Measurements from ENCODE around the gene ATAD3B. TPM values are rescaled to one million over a fixed set of nuclear protein-coding genes. Genes with fewer than 3 reads are reported as not detected.

The ATAD3B gene
- total RNA-seq, 4 donors from 2014 or later = 5.4 to 23.6 (median 11.2) TPM

DNA sequence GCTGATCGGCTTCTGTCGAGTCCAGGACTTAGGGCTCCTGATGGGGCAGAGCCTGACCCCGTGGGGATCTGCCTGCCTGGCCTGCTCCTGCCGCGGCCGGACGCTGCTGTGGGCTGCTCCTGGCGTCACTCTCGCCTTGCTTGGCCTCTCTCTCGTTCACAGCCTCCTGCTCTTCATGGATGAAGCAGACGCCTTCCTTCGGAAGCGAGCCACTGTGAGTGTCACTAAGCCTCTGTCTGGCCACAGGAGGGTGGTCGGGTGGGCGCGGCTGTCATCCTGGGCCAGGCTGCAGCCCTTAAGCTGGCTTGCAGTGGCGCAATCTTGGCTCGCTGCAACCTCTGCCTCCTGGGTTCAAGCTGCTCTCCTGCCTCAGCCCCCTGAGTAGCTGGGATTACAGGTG lies 16.1 kb downstream of the ATAD3B start:
- TF ChIP-seq, protein P1, sequence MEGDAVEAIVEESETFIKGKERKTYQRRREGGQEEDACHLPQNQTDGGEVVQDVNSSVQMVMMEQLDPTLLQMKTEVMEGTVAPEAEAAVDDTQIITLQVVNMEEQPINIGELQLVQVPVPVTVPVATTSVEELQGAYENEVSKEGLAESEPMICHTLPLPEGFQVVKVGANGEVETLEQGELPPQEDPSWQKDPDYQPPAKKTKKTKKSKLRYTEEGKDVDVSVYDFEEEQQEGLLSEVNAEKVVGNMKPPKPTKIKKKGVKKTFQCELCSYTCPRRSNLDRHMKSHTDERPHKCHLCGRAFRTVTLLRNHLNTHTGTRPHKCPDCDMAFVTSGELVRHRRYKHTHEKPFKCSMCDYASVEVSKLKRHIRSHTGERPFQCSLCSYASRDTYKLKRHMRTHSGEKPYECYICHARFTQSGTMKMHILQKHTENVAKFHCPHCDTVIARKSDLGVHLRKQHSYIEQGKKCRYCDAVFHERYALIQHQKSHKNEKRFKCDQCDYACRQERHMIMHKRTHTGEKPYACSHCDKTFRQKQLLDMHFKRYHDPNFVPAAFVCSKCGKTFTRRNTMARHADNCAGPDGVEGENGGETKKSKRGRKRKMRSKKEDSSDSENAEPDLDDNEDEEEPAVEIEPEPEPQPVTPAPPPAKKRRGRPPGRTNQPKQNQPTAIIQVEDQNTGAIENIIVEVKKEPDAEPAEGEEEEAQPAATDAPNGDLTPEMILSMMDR (IDR thresholded peaks at IDR 0.05; ENCODE audit: low read depth) = no peak

DNA sequence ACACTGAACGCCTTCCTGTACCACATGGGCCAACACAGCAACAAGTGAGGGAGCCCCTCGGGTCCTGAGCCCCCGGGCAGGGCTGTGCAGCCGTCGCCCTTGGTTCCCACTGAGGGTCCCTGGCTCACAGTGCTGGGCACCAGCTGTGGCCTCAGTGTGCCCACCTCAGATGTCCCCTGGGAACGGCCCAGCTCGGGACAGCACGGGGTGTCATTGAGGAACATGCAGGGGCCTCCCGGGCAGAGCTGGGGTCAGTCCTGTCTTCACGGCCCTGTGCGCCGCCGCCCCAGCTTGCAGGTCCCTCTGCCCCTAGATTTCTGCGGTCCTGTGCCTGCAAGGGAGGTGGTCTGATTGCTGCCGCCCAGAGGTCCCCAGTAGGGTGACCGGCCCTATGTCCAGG lies 17.7 kb downstream of the ATAD3B start:
- TF ChIP-seq, protein P1 (IDR thresholded peaks at IDR 0.05; ENCODE audit: low read depth) = no peak

DNA sequence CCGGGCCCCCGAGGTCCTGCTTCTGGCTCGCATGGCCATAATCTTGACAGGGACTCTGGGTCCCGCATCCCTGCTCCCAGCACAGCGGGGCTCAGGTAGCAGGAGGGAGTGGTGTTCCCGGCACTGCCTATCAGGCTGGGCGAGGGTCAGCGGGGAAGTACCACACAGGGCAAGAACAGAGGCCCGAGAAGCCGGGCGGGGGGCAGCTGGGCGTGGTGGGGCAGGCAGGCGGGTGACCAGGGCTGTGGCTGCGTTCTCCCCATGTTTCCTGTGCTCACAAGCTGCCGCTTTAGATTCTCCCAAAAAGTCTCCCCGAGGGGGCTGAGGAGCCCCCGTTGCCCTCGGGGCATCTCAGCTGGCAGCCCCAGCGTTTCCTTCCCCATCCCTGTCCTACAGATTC lies 18.3 kb downstream of the ATAD3B start:
- TF ChIP-seq, protein P1 (IDR thresholded peaks at IDR 0.05; ENCODE audit: low read depth) = no peak

DNA sequence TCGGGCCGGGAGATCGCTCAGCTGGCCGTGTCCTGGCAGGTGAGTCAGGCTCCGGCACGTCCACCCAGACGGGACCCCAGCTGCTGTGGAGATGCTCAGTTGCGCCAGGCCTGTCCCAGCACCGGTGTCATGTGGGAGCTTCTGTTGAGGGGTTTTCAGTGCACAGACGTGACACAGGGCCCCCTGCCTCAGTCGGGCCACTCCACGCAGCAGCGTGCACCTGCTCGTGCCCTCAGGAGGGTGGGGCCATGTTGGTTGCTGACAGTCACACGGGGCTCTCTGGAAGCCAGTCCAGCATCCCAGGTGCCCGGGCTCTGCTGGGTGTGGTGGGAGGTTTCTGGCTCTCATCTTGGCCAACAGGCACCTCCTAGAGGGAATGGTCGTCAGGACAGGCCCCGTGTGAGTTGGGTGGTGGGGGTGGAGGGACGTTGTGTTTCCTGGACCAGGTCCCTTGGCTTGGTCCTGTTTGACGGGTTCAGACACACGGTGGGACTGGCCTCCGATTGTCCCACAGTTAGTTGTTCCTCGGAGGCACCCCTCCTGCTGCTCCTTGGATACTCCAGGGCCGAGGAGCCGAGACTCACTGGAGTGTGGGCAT lies 19.2 kb downstream of the ATAD3B start:
- TF ChIP-seq, protein P1 (IDR thresholded peaks at IDR 0.05; ENCODE audit: low read depth) = no peak

DNA sequence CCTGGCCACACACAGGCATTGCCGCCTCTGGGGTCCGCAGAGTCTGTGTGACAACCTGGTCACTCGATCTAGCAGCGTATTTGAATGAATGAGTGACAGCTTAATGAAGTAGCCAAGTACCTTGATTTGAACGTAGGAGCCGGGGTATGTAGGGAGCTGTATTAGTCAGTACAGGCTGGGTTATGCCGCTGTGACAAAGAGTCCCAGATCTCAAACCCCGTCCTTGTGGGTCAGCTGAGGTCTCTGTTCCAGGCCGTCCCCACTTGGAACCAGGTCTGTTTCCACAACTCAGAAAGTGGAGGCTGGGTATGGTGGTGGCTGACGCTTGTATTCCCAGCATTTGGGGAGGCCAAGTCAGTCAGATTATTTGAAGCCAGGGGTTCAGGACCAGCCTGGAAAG lies 20.0 kb downstream of the ATAD3B start:
- TF ChIP-seq, protein P1 (IDR thresholded peaks at IDR 0.05; ENCODE audit: low read depth) = no peak

DNA sequence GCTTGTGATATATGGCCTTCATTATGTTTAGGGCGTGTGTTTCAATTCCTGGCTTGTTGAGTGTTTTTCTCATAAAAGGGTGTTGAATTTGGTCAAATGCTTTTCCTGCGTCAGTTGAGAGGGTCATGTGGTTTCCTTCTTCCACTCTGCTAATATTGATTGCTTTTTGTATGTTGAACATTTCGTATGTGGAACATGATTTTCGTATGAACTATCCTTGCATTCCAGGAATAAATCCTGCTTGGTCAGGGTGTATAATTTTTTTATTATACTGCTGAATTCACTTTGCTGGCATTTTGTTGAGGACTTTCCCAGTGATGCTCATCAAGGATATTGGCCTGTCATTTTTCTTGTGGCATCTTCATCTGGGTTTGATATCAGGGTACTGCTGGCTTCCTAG lies 35.7 kb downstream of the ATAD3B start:
- TF ChIP-seq, protein P1 (IDR thresholded peaks at IDR 0.05; ENCODE audit: low read depth) = no peak

DNA sequence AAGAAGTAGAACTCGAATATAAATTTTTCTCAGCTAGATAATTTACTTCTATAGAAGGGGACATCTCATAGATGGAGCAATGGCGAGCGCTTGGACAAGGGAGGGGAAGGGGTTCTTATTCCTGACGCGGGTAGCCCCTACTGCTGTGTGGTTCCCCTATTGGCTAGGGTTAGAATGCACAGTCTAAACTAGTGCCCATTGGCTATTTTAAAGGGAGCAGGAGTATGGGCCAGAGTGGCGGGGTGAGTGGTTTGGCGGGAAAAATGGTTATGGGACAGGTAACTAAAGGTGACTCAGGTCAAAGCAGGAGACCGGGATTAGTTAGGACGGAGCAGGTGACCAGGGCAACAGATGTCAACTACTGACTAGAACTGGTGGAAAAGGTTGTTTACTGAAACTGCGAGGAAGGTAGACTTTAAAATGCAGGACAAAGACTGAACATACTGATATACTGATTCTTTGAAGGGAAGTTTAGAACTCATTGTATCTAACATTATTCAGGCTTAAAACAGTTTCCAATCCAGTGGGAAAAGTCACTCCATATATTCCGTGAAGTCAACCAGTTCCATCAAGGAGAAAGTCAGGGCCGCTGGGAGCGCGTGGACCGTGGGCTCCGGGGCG lies 39.5 kb downstream of the ATAD3B start:
- TF ChIP-seq, protein P1 (IDR thresholded peaks at IDR 0.05; ENCODE audit: low read depth) = no peak

All from subcutaneous adipose tissue (tissue), 4 donors.